ENCODE results near the gene PPP4R2. TPM values are rescaled to one million over a fixed set of nuclear protein-coding genes. Genes with fewer than 3 reads are reported as not detected.

Gene PPP4R2
- total and polyA plus RNA-seq, 10 of the 15 experiments (the other 5 are each of a cell fraction or from before 2014, with no cell fraction given): 16.7 to 83.4 (median 38.9) TPM

DNA sequence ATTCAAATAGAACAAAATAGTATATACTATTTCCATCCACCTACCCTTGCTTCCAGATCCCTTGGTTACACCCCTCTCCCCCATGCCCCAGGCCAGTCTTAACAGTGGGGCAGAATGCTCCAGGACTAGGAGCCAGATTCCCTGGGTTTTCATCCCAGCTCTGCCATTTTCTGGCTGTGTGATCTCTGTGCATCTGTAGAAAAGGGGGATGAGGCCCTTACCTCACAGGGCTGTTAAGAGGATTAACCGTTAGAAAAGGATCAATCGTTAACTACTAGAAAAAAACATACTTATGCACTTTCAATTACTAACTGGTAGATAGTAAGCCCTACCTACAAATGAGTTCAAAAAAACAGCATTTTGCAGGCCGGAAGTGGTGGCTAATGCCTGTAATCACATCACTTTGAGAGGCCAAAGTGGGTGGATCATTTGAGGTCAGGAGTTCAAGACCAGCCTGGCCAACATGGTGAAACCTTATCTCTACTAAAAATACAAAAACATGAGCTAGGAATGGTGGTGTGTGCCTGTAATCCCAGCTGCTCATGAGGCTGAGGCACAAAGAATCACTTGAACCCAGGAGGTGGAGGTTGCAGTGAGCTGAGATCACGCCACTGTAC lies 76.6 kb downstream of the PPP4R2 start:
- Histone ChIP-seq H3K9me3 (replicated peaks; ENCODE audit: control insufficient read depth, insufficient read depth, low read length) (no peaks in the 10 kb centered on the region), H3K27ac (ENCODE audit: control insufficient read depth, insufficient read depth) (no peak overlapping the region), H3K4me1 (ENCODE audit: control insufficient read depth, insufficient read depth, low read length) (no peaks in the 10 kb centered on the region), H3K27me3 (replicated peaks in 1 of 2; ENCODE audit: control insufficient read depth in 2 of 2, insufficient read depth in 2 of 2, low read length in 1 of 2) (no peaks in the 10 kb centered on the region), H3K79me2 (ENCODE audit: control insufficient read depth, insufficient read depth, low read length) (no peaks in the 10 kb centered on the region), H2AFZ (ENCODE audit: control insufficient read depth, low read depth, low read length) (no peak overlapping the region), H3K4me2 (ENCODE audit: control insufficient read depth, insufficient read depth) (no peak overlapping the region), H3K4me3 (no peak overlapping the region), H3K36me3 (ENCODE audit: control insufficient read depth in 2 of 2, insufficient read depth in 2 of 2, low read length in 1 of 2) (no peaks in the 10 kb centered on the region), H3K9ac (ENCODE audit: control insufficient read depth, insufficient read depth, low read length) (no peak overlapping the region), H4K20me1 (ENCODE audit: control insufficient read depth, insufficient read depth) (no peaks in the 10 kb centered on the region)
- WGBS (ENCODE audit: insufficient coverage, insufficient replicate concordance, low lambda C conversion rate, missing lambda C conversion rate): 73% methylated on average over 4 of the region's 4 CpGs
- POLR2A ChIA-PET: no interaction called here
- RAD21 ChIA-PET (ENCODE audit: unreplicated experiment): interaction anchor here (0.6 kb wide), 1 partner anchor 16 kb away, joined by 3 read pairs; no protein-coding TSS in a partner anchor
- CTCF ChIA-PET: interaction anchor here (0.6 kb wide), 1 partner anchor 23 kb away, joined by 3 read pairs; no protein-coding TSS in a partner anchor
- DNase-seq (ENCODE audit: low read depth, low spot score) (no peak), FAIRE-seq (no peak), ATAC-seq (no peak)
- BruUV-seq (replicated peaks): no TSS peak
- SMC1A ChIA-PET (ENCODE audit: uncharacterized antibody, unreplicated experiment): interaction anchor here (1.3 kb wide), 2 partner anchors 13 to 222 kb away, joined by 3 read pairs; no protein-coding TSS in a partner anchor
- TF ChIP-seq NFYB (IDR thresholded peaks at IDR 0.05; ENCODE audit: insufficient read depth, low read depth, low read length) (no peak), SUPT20H (IDR thresholded peaks at IDR 0.05; ENCODE audit: borderline replicate concordance, control insufficient read depth, low read depth, low read length) (no peak), EP300 (IDR thresholded peaks at IDR 0.05; ENCODE audit: borderline replicate concordance in 1 of 2, control insufficient read depth in 1 of 2, low read depth in 2 of 2, low read length in 2 of 2) (no peak), NR2C2 (IDR thresholded peaks at IDR 0.05; ENCODE audit: borderline replicate concordance, control insufficient read depth, insufficient read length, low read depth) (no peak), CEBPB (IDR thresholded peaks at IDR 0.05; ENCODE audit: borderline replicate concordance in 1 of 2, low read depth in 2 of 2, low read length in 2 of 2) (no peak), ASH2L (IDR thresholded peaks at IDR 0.05; ENCODE audit: borderline replicate concordance, low read depth) (no peak), POLR2AphosphoS2 (IDR thresholded peaks at IDR 0.05; ENCODE audit: low read depth, low read length) (no peak), BMI1 (IDR thresholded peaks at IDR 0.05; ENCODE audit: borderline replicate concordance) (no peak), SIX5 (IDR thresholded peaks at IDR 0.05; ENCODE audit: low read depth, low read length, severe bottlenecking) (no peak), PML (IDR thresholded peaks at IDR 0.05; ENCODE audit: low read length) (no peak), MTA3 (IDR thresholded peaks at IDR 0.05; ENCODE audit: borderline replicate concordance, low read length) (no peak), SRF (IDR thresholded peaks at IDR 0.05; ENCODE audit: low read depth in 2 of 2, low read length in 2 of 2) (no peak)
- TF ChIP-seq, protein P1, sequence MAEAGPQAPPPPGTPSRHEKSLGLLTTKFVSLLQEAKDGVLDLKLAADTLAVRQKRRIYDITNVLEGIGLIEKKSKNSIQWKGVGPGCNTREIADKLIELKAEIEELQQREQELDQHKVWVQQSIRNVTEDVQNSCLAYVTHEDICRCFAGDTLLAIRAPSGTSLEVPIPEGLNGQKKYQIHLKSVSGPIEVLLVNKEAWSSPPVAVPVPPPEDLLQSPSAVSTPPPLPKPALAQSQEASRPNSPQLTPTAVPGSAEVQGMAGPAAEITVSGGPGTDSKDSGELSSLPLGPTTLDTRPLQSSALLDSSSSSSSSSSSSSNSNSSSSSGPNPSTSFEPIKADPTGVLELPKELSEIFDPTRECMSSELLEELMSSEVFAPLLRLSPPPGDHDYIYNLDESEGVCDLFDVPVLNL (IDR thresholded peaks at IDR 0.05; ENCODE audit: low read depth, low read length): no peak
- in situ Hi-C loops (cut with MboI): no loop called here
- intact Hi-C loops (cut with micrococcal nuclease; ENCODE audit: unreplicated experiment): no loop called here
